GM12878 (cell line): ENCODE data around the gene CLBA1. TPM values are rescaled to one million over a fixed set of nuclear protein-coding genes. Genes with fewer than 3 reads are reported as not detected.
A peak's percentile ranks its signal among the peaks of the same experiment; 100 is the strongest.

Source experiments
- CBX3 ChIP-seq: fragments of 200-600 bp; sonication (generic); IDR thresholded peaks from 2 replicates; pipeline ENCODE4 v1.6.1; 2016; ENCODE audit warnings: low read depth, borderline replicate concordance
- CHD4 ChIP-seq: fragments of 200-600 bp; sonication (generic); IDR thresholded peaks from 2 replicates; pipeline ENCODE4 v1.6.1; 2016; ENCODE audit warnings: mild to moderate bottlenecking
- FOXM1 ChIP-seq: IDR thresholded peaks from 2 replicates; pipeline ENCODE4 v1.6.1; 2012; ENCODE audit warnings: low read depth, mild to moderate bottlenecking, inconsistent platforms, low read length, moderate library complexity
- GABPA ChIP-seq: IDR thresholded peaks from 2 replicates; pipeline ENCODE4 v1.6.1; 2014; ENCODE audit warnings: antibody characterized with exemption, low read depth, mild to moderate bottlenecking, inconsistent platforms
- IRF4 ChIP-seq: IDR thresholded peaks from 2 replicates; pipeline ENCODE4 v1.6.1; 2011; ENCODE audit warnings: low read depth, low read length
- MXI1 ChIP-seq: fragments of 150-350 bp; IDR thresholded peaks from 2 replicates; pipeline ENCODE4 v1.6.1; 2011; ENCODE audit warnings: low read depth, mild to moderate bottlenecking, inconsistent platforms, low read length, improper control_type of control experiment
- NBN ChIP-seq: fragments of 450-650 bp; IDR thresholded peaks from 2 replicates; pipeline ENCODE4 v1.6.1; 2016
- POLR2AphosphoS5 ChIP-seq: IDR thresholded peaks from 2 replicates; pipeline ENCODE4 v1.6.1; 2011; ENCODE audit warnings: mild to moderate bottlenecking, low read length, inconsistent platforms
- RCOR1 ChIP-seq: conservative IDR thresholded peaks from 2 replicates; pipeline ENCODE4 v1.6.1; 2012; ENCODE audit warnings: low read depth, low read length, improper control_type of control experiment
- SREBF2 ChIP-seq: IDR thresholded peaks from 2 replicates; pipeline ENCODE4 v1.6.1; 2012; ENCODE audit warnings: mild to moderate bottlenecking, low read length
- YBX1 ChIP-seq: fragments of 450-650 bp; IDR thresholded peaks from 2 replicates; pipeline ENCODE4 v1.6.1; 2016; ENCODE audit warnings: antibody characterized with exemption
- polyA plus RNA-seq, 11 experiments: library from polyadenylated mRNA; depleted of rRNA in 4 of 11; unstranded in 6 of 11; stranded (reverse) in 5 of 11; fragments of >200 nt; fragmentation: Nextera tagmentation in 4 of 11; fragmentation: Illumina TruSeq in 1 of 11; extraction: Ambion mirVana in 4 of 11; extraction: Trizol in 1 of 11; gene quantifications; 1 replicate in 1 of 11; 2 replicates in 10 of 11; pipeline versions ENCODE4 v1.2.1 to v1.2.3, GENCODE V29; 2011 to 2016; ENCODE audit warnings: inconsistent platforms in 2 of 11, missing spikeins in 2 of 11, low read depth in 1 of 11
- total RNA-seq, 4 experiments: library from RNA; depleted of rRNA in 3 of 4; stranded (reverse); fragments of >200 nt in 3 of 4; fragmentation: Illumina TruSeq in 1 of 4; extraction: Trizol in 1 of 4; gene quantifications; 2 replicates each; pipeline versions ENCODE4 v1.2.1 to v1.2.3, GENCODE V29; 2013 to 2021
- TF ChIP-seq, protein P1 (sequence below): fragments of 450-650 bp; IDR thresholded peaks from 2 replicates; pipeline ENCODE4 v1.6.1; 2016; ENCODE audit warnings: mild to moderate bottlenecking, moderate library complexity, borderline replicate concordance
- TF ChIP-seq, protein P2 (sequence below): fragments of 450-650 bp; IDR thresholded peaks from 2 replicates; pipeline ENCODE4 v1.6.1; 2016; ENCODE audit warnings: mild to moderate bottlenecking
- TF ChIP-seq, protein P3 (sequence below): IDR thresholded peaks from 2 replicates; pipeline ENCODE4 v1.6.1; 2012; ENCODE audit warnings: improper control_type of control experiment, low read depth, low read length; ENCODE audit not compliant: insufficient replicate concordance
- TF ChIP-seq, protein P4 (sequence below): fragments of 450-650 bp; IDR thresholded peaks from 2 replicates; pipeline ENCODE4 v1.6.1; 2018; ENCODE audit warnings: mild to moderate bottlenecking, low read depth, moderate library complexity; ENCODE audit not compliant: partially characterized antibody

Gene CLBA1
- total and polyA plus RNA-seq, 10 of the 15 experiments (the other 5 are each of a cell fraction or from before 2014, with no cell fraction given), result 0.07 to 1.1 (median 0.62) TPM; not detected in 1

DNA sequence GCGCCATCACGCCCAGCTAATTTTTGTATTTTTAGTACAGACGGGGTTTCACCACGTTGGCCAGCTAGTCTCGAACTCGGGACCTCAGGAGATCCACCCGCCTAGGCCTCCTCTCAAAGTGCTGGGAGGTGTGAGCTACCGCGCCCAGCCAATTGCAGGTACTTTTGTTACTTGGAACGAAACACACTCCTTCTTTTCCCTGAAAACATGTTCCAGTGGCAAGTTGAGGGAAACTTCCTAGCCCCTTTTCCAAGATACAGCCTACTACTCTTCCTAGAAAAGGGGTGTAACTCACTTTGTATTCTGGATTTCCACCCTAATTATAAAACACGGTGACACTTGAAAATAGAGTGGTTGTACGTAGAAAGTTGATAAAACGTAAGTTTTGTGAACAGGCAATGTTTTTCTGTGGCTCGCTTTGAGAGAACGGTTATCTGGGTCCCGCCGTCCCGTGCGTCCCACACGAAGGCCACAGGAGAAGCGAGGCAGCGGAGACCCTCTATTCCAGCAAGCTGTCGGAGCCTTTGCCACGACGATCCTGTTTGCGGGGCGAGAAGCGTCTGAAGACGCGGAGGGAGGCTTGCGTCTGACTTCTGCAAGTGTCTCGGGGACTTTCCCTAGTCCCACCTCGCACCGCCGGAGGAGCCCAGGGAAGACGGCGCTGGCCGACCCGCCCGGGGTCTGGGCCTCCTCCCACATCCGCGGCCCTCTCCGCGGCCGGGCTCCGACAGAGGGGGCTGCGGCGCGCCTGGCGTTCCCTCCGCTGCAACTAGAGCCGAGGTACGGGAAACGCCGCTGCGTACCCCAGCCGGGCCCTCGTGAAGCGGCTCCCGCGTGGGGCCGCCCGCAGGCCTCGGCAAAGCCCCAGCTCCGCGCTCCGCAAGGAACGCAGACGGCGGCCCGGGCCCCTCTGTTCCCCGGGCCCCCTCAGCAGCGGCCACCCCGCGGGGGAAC, 34.5 kb downstream of the CLBA1 start (continued):
- TF ChIP-seq, protein P1, sequence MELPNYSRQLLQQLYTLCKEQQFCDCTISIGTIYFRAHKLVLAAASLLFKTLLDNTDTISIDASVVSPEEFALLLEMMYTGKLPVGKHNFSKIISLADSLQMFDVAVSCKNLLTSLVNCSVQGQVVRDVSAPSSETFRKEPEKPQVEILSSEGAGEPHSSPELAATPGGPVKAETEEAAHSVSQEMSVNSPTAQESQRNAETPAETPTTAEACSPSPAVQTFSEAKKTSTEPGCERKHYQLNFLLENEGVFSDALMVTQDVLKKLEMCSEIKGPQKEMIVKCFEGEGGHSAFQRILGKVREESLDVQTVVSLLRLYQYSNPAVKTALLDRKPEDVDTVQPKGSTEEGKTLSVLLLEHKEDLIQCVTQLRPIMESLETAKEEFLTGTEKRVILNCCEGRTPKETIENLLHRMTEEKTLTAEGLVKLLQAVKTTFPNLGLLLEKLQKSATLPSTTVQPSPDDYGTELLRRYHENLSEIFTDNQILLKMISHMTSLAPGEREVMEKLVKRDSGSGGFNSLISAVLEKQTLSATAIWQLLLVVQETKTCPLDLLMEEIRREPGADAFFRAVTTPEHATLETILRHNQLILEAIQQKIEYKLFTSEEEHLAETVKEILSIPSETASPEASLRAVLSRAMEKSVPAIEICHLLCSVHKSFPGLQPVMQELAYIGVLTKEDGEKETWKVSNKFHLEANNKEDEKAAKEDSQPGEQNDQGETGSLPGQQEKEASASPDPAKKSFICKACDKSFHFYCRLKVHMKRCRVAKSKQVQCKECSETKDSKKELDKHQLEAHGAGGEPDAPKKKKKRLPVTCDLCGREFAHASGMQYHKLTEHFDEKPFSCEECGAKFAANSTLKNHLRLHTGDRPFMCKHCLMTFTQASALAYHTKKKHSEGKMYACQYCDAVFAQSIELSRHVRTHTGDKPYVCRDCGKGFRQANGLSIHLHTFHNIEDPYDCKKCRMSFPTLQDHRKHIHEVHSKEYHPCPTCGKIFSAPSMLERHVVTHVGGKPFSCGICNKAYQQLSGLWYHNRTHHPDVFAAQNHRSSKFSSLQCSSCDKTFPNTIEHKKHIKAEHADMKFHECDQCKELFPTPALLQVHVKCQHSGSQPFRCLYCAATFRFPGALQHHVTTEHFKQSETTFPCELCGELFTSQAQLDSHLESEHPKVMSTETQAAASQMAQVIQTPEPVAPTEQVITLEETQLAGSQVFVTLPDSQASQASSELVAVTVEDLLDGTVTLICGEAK, result no peak
- TF ChIP-seq, protein P2, sequence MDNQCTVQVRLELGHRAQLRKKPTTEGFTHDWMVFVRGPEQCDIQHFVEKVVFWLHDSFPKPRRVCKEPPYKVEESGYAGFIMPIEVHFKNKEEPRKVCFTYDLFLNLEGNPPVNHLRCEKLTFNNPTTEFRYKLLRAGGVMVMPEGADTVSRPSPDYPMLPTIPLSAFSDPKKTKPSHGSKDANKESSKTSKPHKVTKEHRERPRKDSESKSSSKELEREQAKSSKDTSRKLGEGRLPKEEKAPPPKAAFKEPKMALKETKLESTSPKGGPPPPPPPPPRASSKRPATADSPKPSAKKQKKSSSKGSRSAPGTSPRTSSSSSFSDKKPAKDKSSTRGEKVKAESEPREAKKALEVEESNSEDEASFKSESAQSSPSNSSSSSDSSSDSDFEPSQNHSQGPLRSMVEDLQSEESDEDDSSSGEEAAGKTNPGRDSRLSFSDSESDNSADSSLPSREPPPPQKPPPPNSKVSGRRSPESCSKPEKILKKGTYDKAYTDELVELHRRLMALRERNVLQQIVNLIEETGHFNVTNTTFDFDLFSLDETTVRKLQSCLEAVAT, result peak; percentile 53; the same call in 1 of the 2 replicates
- TF ChIP-seq RCOR1 (no peak), CHD4 (no peak), YBX1 (no peak), POLR2AphosphoS5 (no peak; the same call in 1 of the 2 replicates), IRF4 (no peak), NBN (no peak), GABPA (no peak), FOXM1 (no peak), MXI1 (no peak; the same call in 1 of the 2 replicates), SREBF2 (no peak), CBX3 (no peak)
- TF ChIP-seq, protein P3, sequence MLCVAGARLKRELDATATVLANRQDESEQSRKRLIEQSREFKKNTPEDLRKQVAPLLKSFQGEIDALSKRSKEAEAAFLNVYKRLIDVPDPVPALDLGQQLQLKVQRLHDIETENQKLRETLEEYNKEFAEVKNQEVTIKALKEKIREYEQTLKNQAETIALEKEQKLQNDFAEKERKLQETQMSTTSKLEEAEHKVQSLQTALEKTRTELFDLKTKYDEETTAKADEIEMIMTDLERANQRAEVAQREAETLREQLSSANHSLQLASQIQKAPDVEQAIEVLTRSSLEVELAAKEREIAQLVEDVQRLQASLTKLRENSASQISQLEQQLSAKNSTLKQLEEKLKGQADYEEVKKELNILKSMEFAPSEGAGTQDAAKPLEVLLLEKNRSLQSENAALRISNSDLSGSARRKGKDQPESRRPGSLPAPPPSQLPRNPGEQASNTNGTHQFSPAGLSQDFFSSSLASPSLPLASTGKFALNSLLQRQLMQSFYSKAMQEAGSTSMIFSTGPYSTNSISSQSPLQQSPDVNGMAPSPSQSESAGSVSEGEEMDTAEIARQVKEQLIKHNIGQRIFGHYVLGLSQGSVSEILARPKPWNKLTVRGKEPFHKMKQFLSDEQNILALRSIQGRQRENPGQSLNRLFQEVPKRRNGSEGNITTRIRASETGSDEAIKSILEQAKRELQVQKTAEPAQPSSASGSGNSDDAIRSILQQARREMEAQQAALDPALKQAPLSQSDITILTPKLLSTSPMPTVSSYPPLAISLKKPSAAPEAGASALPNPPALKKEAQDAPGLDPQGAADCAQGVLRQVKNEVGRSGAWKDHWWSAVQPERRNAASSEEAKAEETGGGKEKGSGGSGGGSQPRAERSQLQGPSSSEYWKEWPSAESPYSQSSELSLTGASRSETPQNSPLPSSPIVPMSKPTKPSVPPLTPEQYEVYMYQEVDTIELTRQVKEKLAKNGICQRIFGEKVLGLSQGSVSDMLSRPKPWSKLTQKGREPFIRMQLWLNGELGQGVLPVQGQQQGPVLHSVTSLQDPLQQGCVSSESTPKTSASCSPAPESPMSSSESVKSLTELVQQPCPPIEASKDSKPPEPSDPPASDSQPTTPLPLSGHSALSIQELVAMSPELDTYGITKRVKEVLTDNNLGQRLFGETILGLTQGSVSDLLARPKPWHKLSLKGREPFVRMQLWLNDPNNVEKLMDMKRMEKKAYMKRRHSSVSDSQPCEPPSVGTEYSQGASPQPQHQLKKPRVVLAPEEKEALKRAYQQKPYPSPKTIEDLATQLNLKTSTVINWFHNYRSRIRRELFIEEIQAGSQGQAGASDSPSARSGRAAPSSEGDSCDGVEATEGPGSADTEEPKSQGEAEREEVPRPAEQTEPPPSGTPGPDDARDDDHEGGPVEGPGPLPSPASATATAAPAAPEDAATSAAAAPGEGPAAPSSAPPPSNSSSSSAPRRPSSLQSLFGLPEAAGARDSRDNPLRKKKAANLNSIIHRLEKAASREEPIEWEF, result no peak
- TF ChIP-seq, protein P4, sequence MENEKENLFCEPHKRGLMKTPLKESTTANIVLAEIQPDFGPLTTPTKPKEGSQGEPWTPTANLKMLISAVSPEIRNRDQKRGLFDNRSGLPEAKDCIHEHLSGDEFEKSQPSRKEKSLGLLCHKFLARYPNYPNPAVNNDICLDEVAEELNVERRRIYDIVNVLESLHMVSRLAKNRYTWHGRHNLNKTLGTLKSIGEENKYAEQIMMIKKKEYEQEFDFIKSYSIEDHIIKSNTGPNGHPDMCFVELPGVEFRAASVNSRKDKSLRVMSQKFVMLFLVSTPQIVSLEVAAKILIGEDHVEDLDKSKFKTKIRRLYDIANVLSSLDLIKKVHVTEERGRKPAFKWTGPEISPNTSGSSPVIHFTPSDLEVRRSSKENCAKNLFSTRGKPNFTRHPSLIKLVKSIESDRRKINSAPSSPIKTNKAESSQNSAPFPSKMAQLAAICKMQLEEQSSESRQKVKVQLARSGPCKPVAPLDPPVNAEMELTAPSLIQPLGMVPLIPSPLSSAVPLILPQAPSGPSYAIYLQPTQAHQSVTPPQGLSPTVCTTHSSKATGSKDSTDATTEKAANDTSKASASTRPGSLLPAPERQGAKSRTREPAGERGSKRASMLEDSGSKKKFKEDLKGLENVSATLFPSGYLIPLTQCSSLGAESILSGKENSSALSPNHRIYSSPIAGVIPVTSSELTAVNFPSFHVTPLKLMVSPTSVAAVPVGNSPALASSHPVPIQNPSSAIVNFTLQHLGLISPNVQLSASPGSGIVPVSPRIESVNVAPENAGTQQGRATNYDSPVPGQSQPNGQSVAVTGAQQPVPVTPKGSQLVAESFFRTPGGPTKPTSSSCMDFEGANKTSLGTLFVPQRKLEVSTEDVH, result no peak
